Adipose tissue (tissue), 3 donors: ENCODE data around the gene EDN1. TPM values are rescaled to one million over a fixed set of nuclear protein-coding genes. Genes with fewer than 3 reads are reported as not detected.

Experiments
- H3K27ac ChIP-seq: one replicate; pipeline ENCODE4 v1.5.1; 2013; ENCODE audit warnings: low read depth, low read length
- WGBS, 3 donors: extraction: QIAGEN DNeasy Blood & Tissue Kit; methylation state at CpG; one replicate each; pipeline ENCODE4 v1.1.7; 2013; 5-methylcytosine and 5-hydroxymethylcytosine counted together
- polyA plus RNA-seq, 3 donors: library from polyadenylated mRNA; stranded (reverse); fragments of 200-250 nt; gene quantifications; one replicate each; pipeline ENCODE4 v1.2.3, GENCODE V29; 2013
- donor health status: healthy with polysubstance abuse.
- donor health status: Bipolar disorder and iron deficiency.
- donor health status: healthy.

EDN1 gene
- polyA plus RNA-seq, 3 donors: 3.5 to 29.9 (median 5.8) TPM

DNA sequence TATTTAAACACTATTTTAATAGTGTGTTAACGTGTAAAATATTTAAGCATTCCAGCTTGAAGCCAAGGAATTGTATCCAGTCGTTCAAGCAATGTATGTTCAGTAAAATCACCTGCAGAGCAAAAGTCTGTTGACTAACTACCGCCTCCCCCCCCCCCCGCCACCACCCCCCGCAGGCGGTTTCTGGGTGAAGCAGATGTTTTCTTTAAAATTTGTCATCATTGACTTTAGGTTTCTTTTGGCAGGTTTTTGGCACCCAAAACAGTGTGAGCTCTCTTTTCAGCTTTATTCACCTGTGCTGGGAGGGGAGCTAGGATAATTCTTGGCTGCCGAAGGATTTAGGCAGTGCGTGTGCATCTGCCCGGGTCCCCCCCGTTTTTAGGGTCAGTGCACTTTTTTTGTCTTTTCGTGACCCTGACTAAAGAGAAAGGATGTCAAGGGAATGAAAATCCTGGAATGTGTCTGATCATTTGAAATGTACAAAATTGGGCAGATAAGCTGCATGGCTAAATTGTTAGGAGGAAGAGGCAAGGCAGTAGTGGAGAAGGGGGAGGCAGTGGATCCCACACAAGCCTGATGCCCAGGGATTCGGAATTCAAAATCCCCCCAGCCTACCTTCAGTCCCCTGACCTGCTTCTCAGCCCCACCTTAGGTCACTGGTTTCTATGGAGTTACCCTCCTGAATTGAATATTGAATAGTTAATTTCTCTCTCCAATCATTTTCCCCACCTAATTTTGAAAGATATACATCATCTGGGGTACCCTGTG is 1.1 kb downstream of the EDN1 start:
- H3K27ac ChIP-seq: no peak overlapping the region
- 24 to 37% (median 35%) methylated on average over 11 to 12 of the region's 12 CpGs for WGBS, 3 donors

DNA sequence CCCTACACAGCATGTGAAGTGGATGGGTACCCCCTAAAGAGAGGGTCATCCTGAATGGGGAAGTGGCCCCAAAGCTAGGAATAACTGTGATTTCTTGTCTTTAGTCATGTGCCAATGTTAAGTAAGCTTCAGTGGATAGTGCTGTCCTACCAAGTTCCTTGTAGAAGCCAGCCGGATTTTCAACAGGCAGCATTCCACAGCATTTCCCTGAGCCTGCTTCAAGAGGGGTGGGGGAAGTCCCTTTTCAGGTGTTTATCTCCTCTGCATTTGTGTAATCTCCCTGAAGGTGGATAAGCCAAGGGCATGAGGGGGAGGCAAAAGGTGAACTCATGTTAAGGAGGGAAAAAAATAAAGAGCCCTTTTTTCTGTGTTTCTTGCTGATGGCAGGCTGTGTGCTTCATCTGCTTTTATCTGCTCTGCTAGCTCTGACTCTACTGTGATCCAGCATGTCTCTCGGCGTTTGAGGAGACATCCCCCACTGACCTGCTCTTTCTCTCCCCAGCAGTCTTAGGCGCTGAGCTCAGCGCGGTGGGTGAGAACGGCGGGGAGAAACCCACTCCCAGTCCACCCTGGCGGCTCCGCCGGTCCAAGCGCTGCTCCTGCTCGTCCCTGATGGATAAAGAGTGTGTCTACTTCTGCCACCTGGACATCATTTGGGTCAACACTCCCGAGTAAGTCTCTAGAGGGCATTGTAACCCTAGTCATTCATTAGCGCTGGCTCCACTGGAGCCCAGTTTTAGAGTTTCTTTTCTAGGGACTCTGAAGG is 1.9 kb downstream of the EDN1 start:
- H3K27ac ChIP-seq: no peak overlapping the region
- 20 to 44% (median 26%) methylated on average over 15 of the region's 15 CpGs for WGBS, 3 donors

GRCh38 chr6:12293235-12293930 is 3.2 kb downstream of the EDN1 start:
- 63 to 83% (median 73%) methylated on average over 4 of the region's 4 CpGs for WGBS, 3 donors
- H3K27ac ChIP-seq: no peak overlapping the region

DNA sequence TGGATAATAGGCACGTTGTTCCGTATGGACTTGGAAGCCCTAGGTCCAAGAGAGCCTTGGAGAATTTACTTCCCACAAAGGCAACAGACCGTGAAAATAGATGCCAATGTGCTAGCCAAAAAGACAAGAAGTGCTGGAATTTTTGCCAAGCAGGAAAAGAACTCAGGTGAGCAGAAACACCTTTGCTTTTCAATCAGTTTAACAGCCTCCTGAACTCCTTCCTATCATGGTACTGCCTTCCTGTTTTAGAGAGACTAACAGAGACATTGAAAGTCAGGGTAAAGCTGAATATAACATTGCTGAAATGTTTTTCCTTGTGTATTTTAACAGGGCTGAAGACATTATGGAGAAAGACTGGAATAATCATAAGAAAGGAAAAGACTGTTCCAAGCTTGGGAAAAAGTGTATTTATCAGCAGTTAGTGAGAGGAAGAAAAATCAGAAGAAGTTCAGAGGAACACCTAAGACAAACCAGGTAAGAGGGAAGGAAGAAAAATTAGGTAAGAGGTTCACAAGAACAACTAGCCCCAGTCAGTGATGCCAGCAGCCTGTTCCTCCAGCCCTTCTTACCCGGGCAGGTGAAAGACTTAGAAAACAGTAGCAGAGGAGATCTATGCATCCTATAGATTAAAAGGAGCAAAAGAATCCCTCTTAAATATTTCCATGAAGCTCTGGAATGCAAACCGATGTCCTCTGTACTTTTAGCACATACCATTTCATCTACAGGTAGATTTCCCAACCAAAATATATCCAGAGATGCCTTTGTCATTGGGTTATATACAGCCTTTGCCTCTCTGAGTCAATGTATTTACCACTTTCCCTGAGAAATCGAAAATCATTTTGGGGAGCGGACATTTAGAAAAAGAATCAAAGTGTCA is 4.0 kb downstream of the EDN1 start:
- no peak overlapping the region for H3K27ac ChIP-seq
- WGBS, 3 donors: 66 to 85% (median 78%) methylated on average over 7 of the region's 7 CpGs

DNA sequence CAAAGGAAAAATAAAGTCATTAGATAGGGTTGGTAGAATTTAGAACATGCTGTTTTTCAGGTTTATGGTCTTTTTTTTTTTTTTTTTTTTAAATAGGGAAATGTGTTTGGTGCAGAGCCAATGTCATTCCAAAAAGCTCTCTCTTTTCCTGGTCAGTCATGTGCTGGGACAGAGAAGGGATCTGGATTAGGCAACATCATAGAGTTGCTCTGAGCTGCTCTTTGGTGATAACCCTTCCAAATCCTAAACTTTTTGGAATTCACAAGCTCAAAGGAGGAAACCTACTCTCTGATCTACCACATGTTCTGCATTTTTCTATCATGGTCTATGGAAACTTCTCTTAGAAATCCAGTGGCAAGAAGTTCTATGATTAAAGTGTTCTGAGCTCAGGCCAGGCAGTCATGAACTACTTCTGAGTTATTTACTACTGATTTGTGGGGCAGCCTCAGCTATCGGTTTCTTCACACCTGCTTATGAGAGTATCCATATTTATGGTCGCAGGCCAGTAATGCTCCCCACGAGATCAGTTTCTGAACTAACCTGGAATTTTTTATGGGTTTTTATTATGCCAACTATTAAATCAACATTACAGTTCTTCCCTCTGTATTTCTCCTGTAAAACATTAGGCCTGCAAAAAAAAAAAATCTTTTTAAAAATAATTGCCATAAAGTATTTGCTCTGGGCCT is 4.8 kb downstream of the EDN1 start:
- WGBS, 3 donors: 84 to 91% (median 88%) methylated on average over 3 of the region's 3 CpGs
- H3K27ac ChIP-seq: no peak overlapping the region

- 71 to 81% (median 80%) methylated on average over 14 of the region's 14 CpGs for WGBS, 3 donors
- H3K27ac ChIP-seq: no peak overlapping the region
Observed at GRCh38 chr6:12295558-12296254, 5.5 kb downstream of the EDN1 start.

DNA sequence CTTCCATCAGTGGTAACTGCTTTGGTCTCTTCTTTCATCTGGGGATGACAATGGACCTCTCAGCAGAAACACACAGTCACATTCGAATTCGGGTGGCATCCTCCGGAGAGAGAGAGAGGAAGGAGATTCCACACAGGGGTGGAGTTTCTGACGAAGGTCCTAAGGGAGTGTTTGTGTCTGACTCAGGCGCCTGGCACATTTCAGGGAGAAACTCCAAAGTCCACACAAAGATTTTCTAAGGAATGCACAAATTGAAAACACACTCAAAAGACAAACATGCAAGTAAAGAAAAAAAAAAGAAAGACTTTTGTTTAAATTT is 6.1 kb downstream of the EDN1 start:
- H3K27ac ChIP-seq: no peak overlapping the region
- WGBS, 3 donors: 32 to 46% (median 38%) methylated on average over 5 of the region's 5 CpGs

DNA sequence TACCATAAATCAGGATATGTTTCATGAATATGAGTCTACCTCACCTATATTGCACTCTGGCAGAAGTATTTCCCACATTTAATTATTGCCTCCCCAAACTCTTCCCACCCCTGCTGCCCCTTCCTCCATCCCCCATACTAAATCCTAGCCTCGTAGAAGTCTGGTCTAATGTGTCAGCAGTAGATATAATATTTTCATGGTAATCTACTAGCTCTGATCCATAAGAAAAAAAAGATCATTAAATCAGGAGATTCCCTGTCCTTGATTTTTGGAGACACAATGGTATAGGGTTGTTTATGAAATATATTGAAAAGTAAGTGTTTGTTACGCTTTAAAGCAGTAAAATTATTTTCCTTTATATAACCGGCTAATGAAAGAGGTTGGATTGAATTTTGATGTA is 6.4 kb downstream of the EDN1 start:
- H3K27ac ChIP-seq: no peak overlapping the region
- 83 to 87% (median 86%) methylated on average over 3 of the region's 3 CpGs for WGBS, 3 donors

GRCh38 chr6:12297363-12298016 is 7.3 kb downstream of the EDN1 start:
- H3K27ac ChIP-seq: no peak overlapping the region
- WGBS, 3 donors: 83 to 85% (median 85%) methylated on average over 3 of the region's 3 CpGs

DNA sequence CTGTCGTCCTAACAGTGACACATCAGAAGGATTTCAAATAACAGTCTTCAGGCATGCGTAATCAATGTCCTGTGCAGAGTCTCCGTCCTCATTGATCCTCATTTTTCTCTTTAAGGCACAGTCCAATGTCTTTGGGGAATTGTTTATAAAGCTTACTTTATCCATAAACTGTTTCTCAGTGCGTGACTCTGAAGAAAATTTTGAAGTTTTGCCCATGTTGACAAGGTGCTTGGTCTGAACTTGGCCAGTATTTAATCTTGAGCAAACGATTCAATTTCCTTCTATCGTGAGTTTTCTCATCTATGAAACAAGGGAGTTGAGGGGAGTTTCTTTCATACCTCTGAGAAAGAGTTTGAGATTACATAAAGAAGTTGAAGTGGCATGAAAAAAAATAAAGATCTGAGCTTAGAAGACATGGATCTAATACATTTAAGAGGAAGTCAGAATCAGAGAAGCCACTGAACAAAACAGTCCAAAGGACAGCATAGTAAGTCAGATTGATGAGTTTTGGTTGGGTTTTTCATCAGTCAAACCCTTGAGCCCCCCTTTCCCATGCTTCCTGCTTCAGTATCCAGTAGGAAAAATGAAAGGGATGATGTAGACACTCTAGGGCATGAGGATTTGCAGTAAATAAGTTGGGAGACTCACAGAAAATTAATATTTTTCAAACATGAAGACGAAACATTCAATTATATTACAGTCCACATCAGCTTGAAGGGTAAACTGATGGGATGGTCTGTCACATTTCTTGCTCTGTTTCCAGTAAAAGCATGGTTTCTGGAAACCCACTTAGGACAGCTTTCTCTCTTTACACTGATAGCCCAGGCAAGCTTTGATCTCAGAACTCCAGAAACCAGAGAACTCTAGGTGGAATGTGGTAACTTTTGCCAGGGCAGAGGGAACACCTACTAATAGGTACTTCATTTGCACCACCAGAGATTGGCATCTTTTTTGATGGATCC is 8.1 kb downstream of the EDN1 start:
- WGBS, 3 donors: 59 to 87% (median 85%) methylated on average over 7 of the region's 7 CpGs
- no peak overlapping the region for H3K27ac ChIP-seq

DNA sequence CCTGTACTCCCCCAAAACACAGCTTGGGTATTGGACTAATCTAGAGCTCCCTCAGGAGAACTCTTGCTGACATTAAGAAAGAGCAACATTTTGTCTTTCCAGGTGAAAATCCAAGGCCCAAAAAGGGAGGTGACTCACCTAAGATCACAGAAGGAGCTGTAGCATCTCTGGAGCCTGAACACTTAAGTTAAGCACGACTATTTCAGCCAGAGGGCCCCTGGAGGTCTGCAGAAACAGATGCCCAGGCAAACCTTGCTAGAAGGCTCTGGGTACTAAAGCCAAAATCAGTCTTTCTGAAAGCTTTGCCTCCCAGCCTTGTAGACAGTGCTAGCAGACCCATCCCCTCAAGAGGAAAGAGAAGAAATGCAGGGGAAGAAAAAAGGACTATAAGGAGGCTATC is 8.8 kb downstream of the EDN1 start:
- 71 to 76% (median 74%) methylated on average over 1 of the region's 1 CpG for WGBS, 3 donors
- H3K27ac ChIP-seq: no peak overlapping the region

- 90 to 97% (median 96%) methylated on average over 3 of the region's 3 CpGs for WGBS, 3 donors
- no peak overlapping the region for H3K27ac ChIP-seq
Observed at GRCh38 chr6:12301018-12301417, 10.9 kb downstream of the EDN1 start.

DNA sequence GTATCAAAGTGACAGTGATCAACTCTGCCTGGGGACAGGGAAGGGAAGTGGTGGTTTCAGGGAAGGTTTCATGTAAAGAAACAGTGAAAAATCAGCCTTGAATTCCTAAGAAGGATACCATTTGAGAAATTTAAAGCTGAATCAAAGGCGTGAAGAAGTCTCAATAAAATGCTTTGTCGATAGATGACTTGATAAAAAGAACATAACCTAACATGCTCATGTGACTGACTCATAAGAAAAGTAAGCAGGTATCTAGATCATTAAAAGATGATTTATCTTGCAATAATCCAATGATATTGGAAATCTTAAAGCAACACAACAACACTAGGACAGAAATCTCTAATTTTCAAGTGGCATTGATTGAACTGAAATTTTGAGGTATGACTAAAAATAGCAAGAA is 14.3 kb downstream of the EDN1 start:
- 96 to 98% (median 96%) methylated on average over 2 of the region's 2 CpGs for WGBS, 3 donors
- no peak overlapping the region for H3K27ac ChIP-seq

- no peak overlapping the region for H3K27ac ChIP-seq
- 98 to 100% (median 100%) methylated on average over 2 of the region's 2 CpGs for WGBS, 3 donors
Observed at GRCh38 chr6:12309070-12309469, 18.9 kb downstream of the EDN1 start.

DNA sequence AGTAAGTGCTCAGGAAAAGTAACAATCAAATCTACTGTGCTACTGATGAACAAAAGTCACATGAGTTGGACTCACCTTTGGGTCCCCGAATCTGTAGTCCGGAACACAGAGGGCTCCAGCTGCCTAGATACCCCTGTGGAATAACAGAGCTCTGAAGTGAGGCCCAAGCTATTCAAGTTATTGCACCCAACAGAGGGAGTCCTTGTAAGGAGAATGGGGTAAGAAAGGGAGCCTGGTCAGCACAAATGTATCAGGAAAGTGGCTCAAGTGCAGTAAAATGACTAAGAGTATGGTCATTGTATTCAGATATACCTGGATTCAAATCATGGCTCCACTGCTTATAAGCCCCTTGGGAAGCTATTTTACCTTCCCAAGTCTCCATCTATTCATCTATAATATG is 20.9 kb downstream of the EDN1 start:
- H3K27ac ChIP-seq: no peak overlapping the region
- WGBS, 3 donors: 84 to 93% (median 93%) methylated on average over 2 of the region's 2 CpGs

DNA sequence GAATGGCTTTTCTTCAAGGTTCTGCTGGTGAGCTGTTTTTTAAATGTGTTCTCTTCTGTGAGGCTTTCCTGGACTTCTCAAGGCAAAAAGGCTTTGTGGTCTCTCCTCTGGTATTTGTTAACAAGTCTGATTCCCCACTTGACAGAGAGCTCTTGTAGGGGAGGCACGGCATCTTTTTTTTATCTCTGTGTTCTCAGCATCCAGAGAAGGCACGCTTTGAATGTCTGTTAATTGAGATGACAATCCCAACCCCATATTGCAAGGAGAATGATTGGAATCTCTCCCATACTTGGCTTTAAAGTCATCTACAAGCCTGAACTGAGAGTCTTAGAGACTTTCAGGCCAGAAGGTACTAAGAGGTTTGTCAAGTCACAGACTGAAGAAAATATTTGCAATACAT is 22.6 kb downstream of the EDN1 start:
- H3K27ac ChIP-seq: no peak overlapping the region
- 61 to 71% (median 62%) methylated on average over 2 of the region's 2 CpGs for WGBS, 3 donors
